HG02852 (cell line): Measurements from ENCODE around the gene TTC4.
"Not testable (repeated sequence)": the region's sequence is repeated elsewhere in the genome, so short reads cannot be mapped to it uniquely, and the experiment has no call there.

ENCODE experiments used
- ATAC-seq: cut with Tn5 transposase; IDR thresholded peaks from one replicate; pipeline ENCODE4 v1.9.1; 2021; ENCODE audit warnings: mild to moderate bottlenecking, moderate library complexity; ENCODE audit not compliant: unreplicated experiment

TTC4 gene

GRCh38 chr1:54748094-54748835 is 32.6 kb downstream of the TTC4 start:
- no peak for ATAC-seq

DNA sequence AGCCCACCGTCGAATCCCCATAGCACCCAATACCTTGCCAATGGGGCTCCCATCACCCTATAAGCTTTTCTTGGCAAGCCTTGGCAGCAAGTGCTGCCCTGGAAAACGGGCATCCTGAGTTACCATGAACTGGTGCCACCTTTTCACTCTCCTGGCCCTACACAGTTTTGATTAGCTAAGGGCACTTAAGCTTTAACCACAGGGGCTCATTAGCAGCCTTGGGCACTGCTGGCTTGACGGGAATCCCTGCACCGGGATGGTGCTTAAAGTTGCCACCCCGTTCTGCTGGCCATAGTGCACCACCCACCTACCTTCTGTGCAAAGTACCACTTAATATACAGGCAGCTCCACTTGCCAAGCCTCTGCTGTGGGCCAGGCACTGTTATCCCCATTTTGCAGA is 34.9 kb downstream of the TTC4 start:
- ATAC-seq, result no peak

DNA sequence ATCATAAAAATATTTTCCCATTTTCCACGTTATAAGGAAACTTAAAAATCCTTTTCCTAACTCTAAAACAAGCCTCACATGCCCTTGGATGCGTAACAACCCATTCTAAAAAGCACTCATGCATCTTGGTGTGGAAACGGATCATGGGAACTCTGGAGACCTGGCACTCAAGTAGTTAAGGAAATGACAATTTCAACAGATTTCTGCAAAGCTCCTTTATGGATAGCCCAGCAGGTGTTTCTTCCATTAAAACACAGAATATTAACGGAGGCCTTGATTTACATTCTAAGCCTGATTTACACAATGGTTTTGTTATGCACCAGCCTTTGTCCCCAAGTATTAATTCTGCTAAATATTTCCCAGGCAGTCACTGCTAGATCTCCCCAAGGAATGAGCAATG is 35.8 kb downstream of the TTC4 start:
- no peak for ATAC-seq

DNA sequence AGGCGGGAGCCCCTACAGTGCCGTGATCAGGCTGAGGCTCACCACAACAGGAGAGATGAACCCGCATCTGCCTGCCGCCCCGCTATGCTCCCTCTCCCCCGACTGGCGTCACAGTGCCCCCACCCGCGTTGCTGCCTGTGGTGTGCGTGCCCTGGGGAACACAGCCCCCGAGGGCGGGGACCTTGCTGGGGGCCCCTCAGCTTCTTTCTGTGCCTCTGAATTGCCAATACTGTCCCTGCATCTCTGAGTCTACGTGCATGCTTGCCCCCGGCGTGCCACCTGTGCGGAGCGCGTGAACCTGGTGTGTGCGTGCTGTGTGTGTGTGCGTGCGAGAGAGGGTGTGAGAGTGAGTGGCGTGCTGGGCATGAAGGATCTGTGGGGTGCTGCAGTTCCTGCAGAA is 38.4 kb downstream of the TTC4 start:
- no peak for ATAC-seq

DNA sequence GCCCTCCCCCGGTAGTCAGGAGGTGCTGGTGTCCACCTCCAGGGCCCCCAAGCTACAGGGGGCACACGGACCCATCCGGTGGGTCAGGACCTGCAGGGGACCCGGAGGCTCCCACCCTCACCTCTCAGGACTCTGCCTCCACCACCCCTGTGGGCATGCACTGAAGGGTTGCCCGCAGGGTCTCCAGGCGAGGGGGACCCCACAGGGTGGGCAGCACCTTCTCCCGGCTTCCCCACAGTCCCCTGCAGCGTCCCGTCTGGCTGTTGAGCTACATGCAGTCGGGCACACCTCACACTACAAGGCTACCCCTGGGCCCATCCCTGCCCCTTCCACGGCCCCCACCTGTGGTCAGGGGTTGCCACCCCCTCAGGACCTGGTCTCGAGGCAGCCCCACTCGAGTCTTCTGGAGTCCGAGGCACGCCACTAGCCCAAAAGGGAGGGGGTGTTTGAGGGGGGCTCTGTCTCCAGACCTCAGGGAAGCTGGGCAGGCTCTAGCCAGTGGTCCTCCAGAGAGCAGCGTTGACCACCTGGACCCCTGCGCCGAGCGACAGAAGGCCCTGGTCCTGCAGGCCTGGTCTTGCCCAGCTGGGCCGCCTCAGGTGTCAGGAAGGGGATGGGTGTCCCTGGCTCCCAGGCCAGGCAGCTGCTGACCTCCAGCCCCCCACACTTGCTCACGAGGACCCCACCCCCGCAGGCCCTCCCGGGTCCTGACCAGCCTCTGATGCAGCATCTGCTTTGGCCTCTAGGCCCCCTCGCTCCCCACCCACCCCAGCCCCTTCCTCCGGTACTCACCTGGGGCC is 39.0 kb downstream of the TTC4 start:
- no peak for ATAC-seq

DNA sequence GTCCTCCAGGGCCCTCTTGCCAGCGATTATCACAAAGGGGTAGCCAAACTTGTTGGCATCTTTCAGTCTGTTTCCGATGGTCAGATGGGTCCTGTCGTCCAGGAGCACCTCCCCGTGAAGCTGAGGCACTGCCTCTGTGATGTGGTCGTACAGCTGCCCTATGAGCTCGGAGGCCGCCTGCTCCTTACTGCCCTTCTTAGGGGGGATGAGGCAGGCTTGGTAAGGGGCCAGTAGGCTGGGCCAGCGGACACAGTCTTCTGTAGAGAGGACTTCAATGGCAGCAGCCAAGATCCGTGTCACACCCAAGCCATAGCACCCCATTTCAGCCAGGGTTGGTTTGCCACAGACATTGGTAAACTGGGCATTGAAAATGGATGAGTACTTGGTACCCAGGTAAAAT is 42.2 kb downstream of the TTC4 start:
- no peak for ATAC-seq

DNA sequence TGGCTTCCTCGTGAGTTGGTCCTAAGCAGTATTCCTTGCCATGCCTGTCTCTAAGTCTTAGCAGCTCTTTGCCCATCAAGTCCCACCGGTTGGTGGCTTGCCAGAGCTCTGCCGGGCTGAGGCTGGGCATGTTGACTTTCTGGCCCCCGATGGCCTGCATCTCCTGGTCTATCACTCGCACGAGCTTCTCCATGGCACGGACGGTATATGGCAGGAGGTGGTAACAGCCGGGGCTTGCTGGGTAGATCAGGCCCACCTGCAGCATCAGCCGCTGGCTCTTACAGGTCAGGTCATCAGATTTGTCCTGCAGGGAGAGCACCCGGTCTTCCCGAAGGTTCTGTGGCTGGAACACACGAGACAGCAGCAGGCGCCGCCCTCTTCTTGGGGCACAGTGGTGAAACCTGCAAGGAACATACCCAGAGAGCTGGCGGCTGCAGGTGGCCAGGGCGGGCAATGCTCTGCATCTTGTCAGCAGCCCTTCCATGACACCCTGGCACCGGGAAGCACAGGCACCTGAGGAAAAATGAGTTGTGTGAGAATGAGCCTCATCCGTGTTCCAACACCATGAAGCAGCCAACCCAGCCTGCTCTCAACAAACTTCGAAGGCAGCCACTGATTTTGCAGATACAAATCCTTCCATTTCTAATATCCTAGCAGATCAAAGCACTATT is 43.2 kb downstream of the TTC4 start:
- no peak for ATAC-seq

DNA sequence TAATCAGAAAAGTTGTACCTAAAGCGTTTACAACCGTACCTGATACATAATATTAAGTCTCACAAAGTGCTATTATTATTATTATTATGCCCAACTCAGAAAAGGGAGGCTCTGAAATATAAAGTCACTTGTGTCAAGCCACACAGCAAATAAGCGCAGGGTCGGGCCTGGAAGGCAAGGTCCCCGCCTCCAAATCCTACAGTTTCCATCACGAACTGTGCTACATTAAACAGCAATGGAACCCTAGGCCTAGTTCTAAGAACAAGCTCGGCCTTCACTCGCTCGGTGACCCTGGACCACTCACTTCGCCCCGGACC is 48.1 kb downstream of the TTC4 start:
- peak; percentile 1 for ATAC-seq

- peak; percentile 98 for ATAC-seq
These were observed 48.7 kb downstream of the TTC4 start, which contains the start of gene PARS2 for GRCh38 chr1:54764133-54764921. Gene PARS2, minus strand, starts transcription at chr1:54764523. Its CDS starts 5,362 bp downstream, at chr1:54759161.

DNA sequence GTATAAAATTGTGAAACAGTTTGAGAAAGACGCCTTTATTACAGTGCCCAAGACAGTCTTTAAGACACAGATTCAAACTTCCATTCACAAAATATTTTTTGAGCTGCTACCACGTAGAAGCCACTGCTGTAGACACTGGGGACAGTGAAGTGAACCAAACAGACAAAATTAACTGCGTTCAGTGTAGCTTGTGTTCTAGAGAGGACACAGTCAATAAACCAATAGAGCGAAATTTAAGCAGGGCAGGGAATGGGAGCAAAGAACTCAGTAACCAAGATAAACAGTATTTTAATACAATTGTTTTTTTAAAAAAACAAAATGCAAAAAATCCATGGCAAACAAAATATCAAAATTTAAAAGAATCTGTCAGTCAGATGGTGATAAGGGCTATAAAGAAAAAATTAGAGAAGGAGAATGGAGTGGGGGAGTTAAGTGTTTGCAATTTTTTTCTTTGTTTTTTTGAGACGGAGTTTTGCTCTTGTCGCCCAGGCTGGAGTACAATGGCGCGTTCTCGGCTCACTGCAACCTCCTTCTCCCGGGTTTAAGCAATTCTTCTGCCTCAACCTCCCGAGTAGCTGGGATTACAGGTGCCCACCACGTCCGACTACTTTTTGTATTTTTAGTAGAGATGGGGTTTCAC is 49.4 kb downstream of the TTC4 start:
- peak; percentile 8 for ATAC-seq

- ATAC-seq, result no peak
These were observed 51.1 kb downstream of the TTC4 start for GRCh38 chr1:54766726-54767125.

DNA sequence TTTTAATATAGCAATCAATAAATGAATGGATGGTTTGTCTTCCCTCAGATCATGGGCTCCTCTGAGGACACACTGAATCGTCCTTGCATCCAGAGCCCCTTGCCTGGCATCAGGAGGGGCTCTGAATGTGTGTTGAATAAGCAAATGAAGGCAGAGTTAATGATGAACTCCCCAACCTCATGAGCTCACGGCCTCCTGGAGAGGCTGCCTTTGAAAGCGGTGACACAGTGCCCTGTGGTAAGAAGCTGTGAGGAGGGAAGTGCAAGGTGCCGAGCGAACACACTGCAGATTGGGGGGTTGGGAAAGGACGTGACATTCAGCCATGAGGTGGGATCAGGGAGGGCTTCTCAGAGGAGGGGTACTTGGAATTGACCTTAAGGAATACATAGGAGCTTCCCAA is 51.9 kb downstream of the TTC4 start:
- ATAC-seq, result no peak

DNA sequence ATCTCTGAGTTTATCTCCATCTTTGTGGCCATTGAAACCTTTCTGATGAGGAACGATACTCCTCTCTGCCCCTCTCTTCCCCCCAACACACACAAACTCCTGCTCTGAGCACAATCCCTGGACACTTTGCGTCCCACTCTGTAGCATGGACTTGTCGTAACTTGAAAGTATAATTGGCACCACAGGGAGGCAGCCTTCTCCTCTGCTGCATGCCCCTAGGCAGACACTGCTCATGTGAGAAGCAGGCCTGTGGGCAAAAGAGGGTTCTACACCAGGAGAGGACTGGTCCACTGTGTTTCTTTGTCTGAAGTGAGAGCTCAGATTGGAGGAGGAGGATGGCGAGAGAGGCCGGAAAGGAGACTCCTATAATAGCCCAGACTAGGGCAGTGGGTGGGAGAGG is 52.4 kb downstream of the TTC4 start:
- no peak for ATAC-seq

- no peak for ATAC-seq
These were observed 57.3 kb downstream of the TTC4 start for GRCh38 chr1:54772951-54773350.

DNA sequence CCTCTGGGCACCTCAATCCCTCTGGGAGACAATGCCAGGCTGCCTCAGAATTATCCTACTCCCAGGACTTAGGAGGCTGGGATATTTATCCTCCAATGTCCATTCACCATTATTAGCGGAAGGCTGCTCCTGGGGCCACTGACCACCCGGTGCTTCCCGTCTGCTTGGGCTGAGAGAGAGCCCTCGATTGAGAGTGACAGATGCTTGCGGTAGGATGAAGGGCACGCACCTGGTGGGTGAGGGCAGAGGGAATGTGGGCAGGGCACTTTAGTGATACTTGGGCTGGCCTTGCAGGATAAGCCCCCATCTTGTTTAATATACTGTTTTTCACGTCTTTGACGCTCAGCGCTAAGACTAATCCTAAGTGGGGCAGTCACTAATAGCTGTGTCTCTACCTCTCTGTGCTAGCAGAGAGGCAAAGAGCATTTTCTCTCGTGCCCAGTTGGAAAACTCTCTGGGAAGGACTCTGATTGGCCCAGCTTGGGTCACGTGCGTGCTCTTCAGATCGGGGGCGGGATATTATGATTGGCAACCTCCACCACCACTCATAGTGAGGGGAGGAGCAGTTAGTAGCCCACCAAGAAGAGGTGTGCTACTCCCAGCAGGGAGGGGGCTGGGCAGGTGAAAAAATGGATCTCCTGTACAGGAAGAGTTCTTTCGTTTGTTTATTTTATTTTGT is 59.3 kb downstream of the TTC4 start:
- ATAC-seq, result no peak

DNA sequence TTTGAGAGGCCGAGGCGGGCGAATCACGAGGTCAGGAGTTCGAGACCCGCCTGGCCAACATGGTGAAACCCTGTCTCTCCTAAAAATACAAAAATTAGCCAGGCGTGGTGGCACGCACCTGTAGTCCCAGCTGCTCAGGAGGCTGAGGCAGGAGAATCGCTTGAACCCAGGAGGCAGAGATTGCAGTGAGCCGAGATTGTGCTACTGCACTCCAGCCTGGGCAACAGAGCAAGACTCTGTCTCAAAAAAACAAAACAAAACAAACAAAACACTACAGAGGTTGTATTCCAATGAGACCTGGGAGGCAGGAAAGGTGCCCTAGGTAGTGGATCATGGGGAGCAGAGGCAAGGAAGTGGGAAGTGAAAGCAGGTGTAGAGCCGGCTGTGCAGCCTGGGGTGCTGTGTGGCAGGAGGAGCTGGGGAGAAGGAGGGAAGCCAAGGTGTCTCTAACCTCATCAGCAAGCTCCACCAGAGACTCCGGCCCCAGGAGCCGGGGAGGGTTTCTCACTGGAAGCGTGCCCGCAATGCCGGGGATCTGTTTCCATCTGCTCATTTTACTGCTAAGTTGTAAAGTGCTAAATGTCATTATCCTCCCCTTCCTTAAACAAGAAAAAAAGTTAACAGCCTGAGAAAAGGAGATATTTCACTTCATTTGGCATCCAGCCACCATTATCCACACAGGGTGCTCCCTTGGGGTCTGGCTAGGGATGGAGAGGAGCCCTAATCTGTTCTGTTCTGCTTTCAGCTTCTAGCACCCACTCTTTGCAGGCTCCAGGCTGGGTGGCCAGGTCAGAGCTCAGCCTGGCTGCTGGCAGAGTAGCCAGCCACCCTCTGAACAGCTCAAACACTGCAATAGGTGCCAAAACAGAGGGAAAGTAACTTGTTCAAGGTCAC is 60.4 kb downstream of the TTC4 start:
- ATAC-seq, result not testable (repeated sequence)

- no peak for ATAC-seq
These were observed 61.4 kb downstream of the TTC4 start for GRCh38 chr1:54777011-54777410.

GRCh38 chr1:54777431-54777830 is 61.8 kb downstream of the TTC4 start:
- ATAC-seq, result no peak
